ENCODE results near the gene DUS1L. TPM values are rescaled to one million over a fixed set of nuclear protein-coding genes. Genes with fewer than 3 reads are reported as not detected.

DUS1L gene
- total RNA-seq, 4 donors from 2014 or later = 30.2 to 70.6 (median 46.5) TPM

- Histone ChIP-seq H3K4me1 (no peaks in the 10 kb centered on the region), H3K9me3 (no peaks in the 10 kb centered on the region), H3K4me3 (no peak overlapping the region), H3K27me3 (no peaks in the 10 kb centered on the region), H3K27ac (peak overlapping the region; percentile 65 to 71), H3K36me3 (no peaks in the 10 kb centered on the region)
- TF ChIP-seq POLR2A (IDR thresholded peaks at IDR 0.05) = no peak
- TF ChIP-seq CTCF (IDR thresholded peaks at IDR 0.05) = no peak
- intact Hi-C loops (cut with DNase I; ENCODE audit: low total_unique reads) = no loop called here
- no peak for DNase-seq
Measured at GRCh38 chr17:82013772-82014321, 51.8 kb downstream of the DUS1L start.

- no peaks in the 10 kb centered on the region for H3K36me3 ChIP-seq
- DNase-seq = peak in 1 of 2 donors; percentile 58
Measured at GRCh38 chr17:82013341-82013740, 52.3 kb downstream of the DUS1L start.

GRCh38 chr17:82012640-82013295, 52.8 kb downstream of the DUS1L start:
- H3K4me3 ChIP-seq = no peak overlapping the region

More at GRCh38 chr17:82013341-82013740, 52.3 kb downstream of the DUS1L start:
- intact Hi-C loops (cut with DNase I; ENCODE audit: low total_unique reads) = no loop called here
- H3K27ac ChIP-seq = peak overlapping the region; percentile 65 to 71
- TF ChIP-seq POLR2A (IDR thresholded peaks at IDR 0.05) = peak in 1 of 2 donors; percentile 26
- no peak for TF ChIP-seq CTCF (IDR thresholded peaks at IDR 0.05)
- no peaks in the 10 kb centered on the region for H3K4me1 ChIP-seq
- no peaks in the 10 kb centered on the region for H3K27me3 ChIP-seq
- H3K9me3 ChIP-seq = no peaks in the 10 kb centered on the region
- no peak overlapping the region for H3K4me3 ChIP-seq

GRCh38 chr17:82012261-82012639, 53.4 kb downstream of the DUS1L start:
- Histone ChIP-seq H3K4me3 (no peak overlapping the region), H3K36me3 (no peaks in the 10 kb centered on the region), H3K27ac (peak overlapping the region; percentile 65 to 71), H3K4me1 (no peaks in the 10 kb centered on the region), H3K27me3 (no peaks in the 10 kb centered on the region), H3K9me3 (no peaks in the 10 kb centered on the region)
- intact Hi-C loops (cut with DNase I; ENCODE audit: low total_unique reads) = no loop called here
- TF ChIP-seq POLR2A (IDR thresholded peaks at IDR 0.05) (no peak), CTCF (IDR thresholded peaks at IDR 0.05) (no peak)
- no peak for DNase-seq

More at GRCh38 chr17:82012640-82013295, 52.8 kb downstream of the DUS1L start:
- Histone ChIP-seq H3K4me1 (no peaks in the 10 kb centered on the region), H3K36me3 (no peaks in the 10 kb centered on the region), H3K27me3 (no peaks in the 10 kb centered on the region), H3K9me3 (no peaks in the 10 kb centered on the region), H3K27ac (peak overlapping the region; percentile 65 to 71)
- no peak for TF ChIP-seq CTCF (IDR thresholded peaks at IDR 0.05)
- TF ChIP-seq POLR2A (IDR thresholded peaks at IDR 0.05) = no peak
- no peak for DNase-seq
- intact Hi-C loops (cut with DNase I; ENCODE audit: low total_unique reads) = no loop called here

- peak overlapping the region in 1 of 2 donors; percentile 65 for H3K27ac ChIP-seq
- H3K4me1 ChIP-seq = no peaks in the 10 kb centered on the region
- no peaks in the 10 kb centered on the region for H3K27me3 ChIP-seq
- no peaks in the 10 kb centered on the region for H3K9me3 ChIP-seq
- no peaks in the 10 kb centered on the region for H3K36me3 ChIP-seq
- DNase-seq = no peak
- H3K4me3 ChIP-seq = no peak overlapping the region
- intact Hi-C loops (cut with DNase I; ENCODE audit: low total_unique reads) = no loop called here
- TF ChIP-seq CTCF (IDR thresholded peaks at IDR 0.05) (no peak), POLR2A (IDR thresholded peaks at IDR 0.05) (no peak)
Measured at GRCh38 chr17:82011617-82012187, 53.9 kb downstream of the DUS1L start.

All from uterus (tissue), 4 donors.